ENCODE measurements around the gene MKNK2.
A peak's percentile ranks its signal among the peaks of the same experiment; 100 is the strongest.
"Not testable (repeated sequence)": the region's sequence is repeated elsewhere in the genome, so short reads cannot be mapped to it uniquely, and the experiment has no call there.

Gene MKNK2

GRCh38 chr19:2050991-2051772 lies at the start of gene MKNK2:
Gene MKNK2 (minus strand): TSS chr19:2051244. CDS start chr19:2050851, 393 bp downstream.
- peak; percentile 97 to 99 for DNase-seq

- no peak for DNase-seq
Measured at GRCh38 chr19:2100719-2101061, 49.6 kb upstream of the MKNK2 start.

GRCh38 chr19:2099937-2100718 lies 49.1 kb upstream of the MKNK2 start:
- no peak for DNase-seq

GRCh38 chr19:2099054-2099501 lies 48.0 kb upstream of the MKNK2 start:
- DNase-seq = no peak

- no peak for DNase-seq
Measured at GRCh38 chr19:2097886-2098327, 46.9 kb upstream of the MKNK2 start.

- DNase-seq = no peak
Measured at GRCh38 chr19:2097203-2097885, 46.3 kb upstream of the MKNK2 start.

GRCh38 chr19:2096480-2097202 lies 45.6 kb upstream of the MKNK2 start, which contains the start of gene IZUMO4:
Gene IZUMO4 (plus strand): TSS chr19:2096915. CDS start chr19:2096946, 31 bp downstream.
- DNase-seq = peak; percentile 100

- DNase-seq = peak; percentile 79 to 83
Measured at GRCh38 chr19:2096034-2096479, 45.0 kb upstream of the MKNK2 start, which contains the start of gene MOB3A. Gene MOB3A (minus strand): TSS chr19:2096326. CDS start chr19:2078560, 17,766 bp downstream.

- not testable (repeated sequence) for DNase-seq
Measured at GRCh38 chr19:2091926-2092525, 41.0 kb upstream of the MKNK2 start.

GRCh38 chr19:2089727-2090053 lies 38.6 kb upstream of the MKNK2 start:
- no peak for DNase-seq

GRCh38 chr19:2089001-2089711 lies 38.1 kb upstream of the MKNK2 start:
- DNase-seq = no peak

GRCh38 chr19:2087621-2088100 lies 36.6 kb upstream of the MKNK2 start:
- DNase-seq = no peak

- DNase-seq = peak in 1 of 2 donors; percentile 47
Measured at GRCh38 chr19:2086695-2087620, 35.9 kb upstream of the MKNK2 start.

GRCh38 chr19:2084993-2085720 lies 34.1 kb upstream of the MKNK2 start:
- peak; percentile 86 to 90 for DNase-seq

- peak in 1 of 2 donors; percentile 53 for DNase-seq
Measured at GRCh38 chr19:2083174-2083854, 32.3 kb upstream of the MKNK2 start.

GRCh38 chr19:2081873-2082810 lies 31.1 kb upstream of the MKNK2 start:
- no peak for DNase-seq

GRCh38 chr19:2080336-2080988 lies 29.4 kb upstream of the MKNK2 start:
- DNase-seq = no peak
